ENCODE measurements around the gene RMND5B.
A peak's percentile ranks its signal among the peaks of the same experiment; 100 is the strongest.
"Not testable (repeated sequence)": the region's sequence is repeated elsewhere in the genome, so short reads cannot be mapped to it uniquely, and the experiment has no call there.

The RMND5B gene

GRCh38 chr5:178130576-178131445 lies at the start of gene RMND5B:
TSS of gene RMND5B (plus strand) at chr5:178131014. CDS start at chr5:178138120, 7,106 bp downstream.
- DNase-seq = peak; percentile 42

GRCh38 chr5:178081571-178082243 lies 49.1 kb upstream of the RMND5B start:
- DNase-seq = no peak

DNA sequence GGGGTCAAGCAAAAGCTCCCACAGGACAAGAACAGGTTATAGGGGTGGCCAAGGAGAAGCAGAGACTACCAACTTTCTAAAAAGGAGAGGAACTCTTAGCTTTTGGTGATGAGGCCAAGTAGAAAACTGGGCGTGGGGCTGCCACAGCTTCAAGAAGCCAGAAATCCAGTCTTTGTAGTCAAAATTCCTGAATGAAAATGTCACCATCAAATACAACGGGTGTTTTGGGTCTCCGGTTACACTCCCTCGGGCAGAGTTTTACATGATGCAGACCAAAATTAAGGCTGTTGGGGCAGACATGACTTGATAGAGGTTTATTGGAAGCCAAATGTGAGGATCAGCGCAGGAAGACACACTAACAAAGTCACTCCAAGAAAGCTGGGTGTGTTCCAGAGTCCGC lies 46.9 kb upstream of the RMND5B start:
- no peak for DNase-seq

GRCh38 chr5:178085316-178085715 lies 45.5 kb upstream of the RMND5B start:
- DNase-seq = no peak

- no peak for DNase-seq
Measured at GRCh38 chr5:178086266-178086665, 44.5 kb upstream of the RMND5B start.

DNA sequence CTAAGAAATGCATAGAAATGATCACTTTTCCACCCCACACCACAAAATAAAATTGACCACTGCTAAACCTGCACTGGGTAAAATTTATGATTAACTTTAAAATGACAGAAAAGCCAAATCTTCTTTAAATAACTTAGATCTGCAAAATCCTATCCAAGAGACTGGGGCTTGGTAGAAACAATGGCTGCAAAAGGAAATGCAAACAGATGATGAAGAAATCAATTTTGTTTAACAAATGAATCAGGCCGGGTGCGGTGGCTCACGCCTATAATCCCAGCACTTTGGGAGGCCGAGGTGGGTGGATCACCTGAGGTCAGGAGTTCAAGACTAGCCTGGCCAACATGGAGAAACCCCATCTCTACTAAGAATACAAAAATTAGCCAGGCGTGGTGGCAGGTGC lies 43.6 kb upstream of the RMND5B start:
- DNase-seq = not testable (repeated sequence)

GRCh38 chr5:178090856-178091255 lies 40.0 kb upstream of the RMND5B start:
- DNase-seq = no peak

- no peak for DNase-seq
Measured at GRCh38 chr5:178093134-178093533, 37.7 kb upstream of the RMND5B start.

- no peak for DNase-seq
Measured at GRCh38 chr5:178094345-178094744, 36.5 kb upstream of the RMND5B start.

DNA sequence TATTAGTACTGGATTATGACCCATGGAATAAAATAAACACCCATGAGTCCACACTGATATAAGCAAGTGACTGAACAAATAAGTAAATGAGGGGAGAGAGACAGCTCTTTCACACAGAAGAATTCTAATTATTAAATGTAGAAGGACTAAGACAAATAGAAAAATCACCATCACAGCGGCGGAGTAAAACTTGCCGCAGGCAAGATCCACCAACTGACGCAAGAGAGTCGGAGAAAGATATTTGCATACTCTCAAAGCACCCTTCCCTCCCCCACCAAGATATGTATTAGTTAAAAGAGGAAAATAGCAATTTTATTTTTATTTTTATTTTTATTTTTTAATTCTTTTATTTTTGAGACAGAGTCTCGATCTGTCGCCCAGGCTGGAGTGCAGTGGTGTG lies 32.1 kb upstream of the RMND5B start:
- DNase-seq = no peak

DNA sequence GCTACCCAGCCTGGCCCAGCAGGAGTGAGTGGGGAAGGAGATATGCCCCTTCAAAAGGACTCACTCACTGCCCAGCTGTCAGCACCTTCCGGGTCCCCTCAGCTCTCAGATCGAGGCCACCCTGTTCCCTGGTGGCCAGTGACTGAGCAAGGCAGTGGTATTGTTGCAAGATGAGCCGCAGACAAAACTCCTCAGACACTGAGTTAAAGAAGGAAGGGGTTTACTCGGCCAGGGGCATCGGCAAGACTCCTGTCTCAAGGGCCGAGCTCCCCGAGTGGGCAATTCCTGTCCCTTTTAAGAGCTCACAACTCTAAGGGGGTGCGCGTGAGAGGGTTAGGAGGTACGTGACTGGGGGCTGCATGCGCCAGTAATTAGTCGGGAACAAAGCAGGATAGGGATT lies 27.2 kb upstream of the RMND5B start:
- no peak for DNase-seq

DNA sequence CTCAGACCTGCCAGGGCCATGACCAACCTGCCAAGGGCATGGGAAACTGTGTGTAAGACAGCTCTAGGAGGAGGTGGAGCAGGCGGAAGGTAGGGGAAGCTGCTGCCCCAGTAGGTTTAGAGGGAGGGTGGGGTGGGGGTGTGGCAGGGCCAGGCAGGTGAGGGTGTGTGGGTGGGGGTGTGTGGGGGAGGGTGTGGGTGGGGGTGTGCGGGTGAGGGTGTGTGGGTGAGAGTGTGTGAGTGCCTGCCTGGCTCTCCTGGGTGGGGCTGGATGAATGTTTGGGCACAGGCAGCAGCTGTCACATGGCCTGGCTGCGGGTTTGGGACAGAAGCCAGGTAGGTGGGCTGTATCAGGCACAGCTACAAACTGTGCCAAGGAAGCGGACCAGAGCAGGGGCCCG lies 26.3 kb upstream of the RMND5B start:
- DNase-seq = peak; percentile 1

GRCh38 chr5:178106086-178106485 lies 24.7 kb upstream of the RMND5B start:
- DNase-seq = no peak

DNA sequence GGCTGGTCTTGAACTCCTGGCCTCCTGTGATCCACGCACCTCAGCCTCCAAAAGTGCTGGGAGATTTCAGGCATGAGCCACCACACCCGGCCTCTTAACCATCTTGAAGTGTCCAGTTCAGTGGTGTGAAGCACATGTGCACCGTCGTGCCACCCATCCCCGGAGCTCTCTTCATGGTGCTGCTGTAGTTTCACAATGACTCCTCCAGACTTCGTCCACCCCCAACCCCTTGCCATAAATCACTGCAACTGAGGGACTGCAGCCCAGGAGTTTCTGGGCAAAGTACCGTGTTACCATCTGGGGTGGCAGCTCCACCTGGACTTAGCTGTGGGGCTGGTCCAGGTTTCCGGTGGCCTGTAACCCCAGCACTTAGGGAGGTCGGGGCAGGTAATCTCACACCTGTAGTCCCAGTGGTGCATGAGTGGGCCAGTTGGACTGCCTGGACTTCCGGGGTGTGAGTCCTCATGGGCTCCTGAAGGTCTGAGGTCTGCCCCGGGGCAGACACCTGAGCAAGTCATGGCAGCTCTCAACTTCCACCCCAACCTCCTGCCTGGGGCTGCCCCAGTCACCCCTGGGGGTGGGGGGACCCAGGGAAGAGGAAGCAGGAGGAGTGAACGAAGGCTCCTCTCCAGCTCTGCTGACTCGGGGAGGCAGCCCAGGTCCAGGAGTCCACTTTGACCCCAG lies 24.1 kb upstream of the RMND5B start:
- no peak for DNase-seq

GRCh38 chr5:178107756-178108310 lies 23.0 kb upstream of the RMND5B start:
- no peak for DNase-seq

- DNase-seq = no peak
Measured at GRCh38 chr5:178108446-178108845, 22.4 kb upstream of the RMND5B start.

- no peak for DNase-seq
Measured at GRCh38 chr5:178108966-178109365, 21.8 kb upstream of the RMND5B start.

DNA sequence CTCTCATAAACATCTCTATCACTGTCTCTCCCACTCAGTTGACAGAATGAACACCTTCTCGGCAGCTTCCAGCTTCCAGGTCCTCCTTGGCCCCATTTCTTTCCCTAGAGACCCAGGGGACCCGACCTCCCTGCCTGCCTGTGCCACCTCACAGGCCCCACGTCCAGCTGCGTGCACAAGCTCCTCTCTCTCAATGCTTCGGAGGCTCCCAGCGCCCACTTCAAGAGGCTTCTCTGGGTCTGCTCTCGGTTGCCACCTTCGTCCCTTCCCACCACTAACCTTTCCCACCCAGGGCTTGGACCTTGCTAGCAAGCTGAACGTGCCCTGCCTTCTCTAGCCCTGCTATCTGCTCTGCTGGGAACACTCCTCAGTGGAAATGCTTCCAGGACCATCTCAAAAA lies 20.3 kb upstream of the RMND5B start:
- DNase-seq = no peak

- no peak for DNase-seq
Measured at GRCh38 chr5:178111925-178112324, 18.9 kb upstream of the RMND5B start.

DNA sequence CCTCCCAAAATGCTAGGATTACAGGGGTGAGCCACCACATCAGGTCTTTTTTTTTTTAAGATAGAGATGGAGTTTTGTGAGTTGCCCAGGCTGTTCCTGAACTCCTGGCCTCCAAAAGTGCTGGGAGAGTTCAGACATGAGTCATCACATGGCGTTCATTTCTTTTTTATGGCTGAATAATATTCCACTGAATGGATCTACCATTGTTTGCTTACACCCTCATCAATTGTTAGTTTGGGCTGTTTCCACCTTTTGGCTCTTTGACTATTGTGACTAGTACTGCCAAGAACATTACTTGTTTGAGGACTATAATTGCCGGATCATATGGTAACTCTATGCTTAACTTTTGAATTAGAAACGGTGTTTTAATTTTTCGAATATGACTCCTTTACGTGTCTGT lies 18.3 kb upstream of the RMND5B start:
- no peak for DNase-seq

GRCh38 chr5:178113141-178113787 lies 17.6 kb upstream of the RMND5B start, which contains the start of gene N4BP3:
TSS of gene N4BP3 (plus strand) at chr5:178113532. CDS start at chr5:178119584, 6,052 bp downstream.
- DNase-seq = peak; percentile 28

- DNase-seq = no peak
Measured at GRCh38 chr5:178113841-178114324, 16.9 kb upstream of the RMND5B start.
